NCI-H774 (cell line): ENCODE data around the gene OR4A47.
"Not testable (repeated sequence)": the region's sequence is repeated elsewhere in the genome, so short reads cannot be mapped to it uniquely, and the experiment has no call there.

Source experiments
- DNase-seq: peaks from one replicate; lab custom pipeline; 2025; lab: John Stamatoyannopoulos, UW

The OR4A47 gene, protein sequence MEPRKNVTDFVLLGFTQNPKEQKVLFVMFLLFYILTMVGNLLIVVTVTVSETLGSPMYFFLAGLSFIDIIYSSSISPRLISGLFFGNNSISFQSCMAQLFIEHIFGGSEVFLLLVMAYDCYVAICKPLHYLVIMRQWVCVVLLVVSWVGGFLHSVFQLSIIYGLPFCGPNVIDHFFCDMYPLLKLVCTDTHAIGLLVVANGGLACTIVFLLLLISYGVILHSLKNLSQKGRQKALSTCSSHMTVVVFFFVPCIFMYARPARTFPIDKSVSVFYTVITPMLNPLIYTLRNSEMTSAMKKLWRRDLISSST

DNA sequence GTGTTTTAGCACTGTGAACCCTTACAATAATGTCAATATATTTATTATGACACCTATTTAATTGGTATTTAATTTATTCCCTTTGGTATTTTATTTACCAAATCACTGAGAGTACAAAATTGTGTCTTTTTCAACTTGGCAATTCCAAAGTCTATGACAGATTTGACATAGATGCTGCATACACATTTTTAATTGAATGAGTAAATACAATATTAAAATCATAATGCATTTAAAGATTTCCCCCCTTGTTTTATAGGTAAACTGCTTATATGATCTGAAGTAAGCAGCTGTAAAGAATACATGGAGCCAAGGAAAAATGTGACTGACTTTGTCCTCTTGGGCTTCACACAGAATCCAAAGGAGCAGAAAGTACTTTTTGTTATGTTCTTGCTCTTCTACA lies at the start of gene OR4A47:
Gene OR4A47, plus strand, starts transcription at position 301 of the 400 bp plus-strand sequence. Its CDS starts 0 bp downstream, at position 301.
- not testable (repeated sequence) for DNase-seq

DNA sequence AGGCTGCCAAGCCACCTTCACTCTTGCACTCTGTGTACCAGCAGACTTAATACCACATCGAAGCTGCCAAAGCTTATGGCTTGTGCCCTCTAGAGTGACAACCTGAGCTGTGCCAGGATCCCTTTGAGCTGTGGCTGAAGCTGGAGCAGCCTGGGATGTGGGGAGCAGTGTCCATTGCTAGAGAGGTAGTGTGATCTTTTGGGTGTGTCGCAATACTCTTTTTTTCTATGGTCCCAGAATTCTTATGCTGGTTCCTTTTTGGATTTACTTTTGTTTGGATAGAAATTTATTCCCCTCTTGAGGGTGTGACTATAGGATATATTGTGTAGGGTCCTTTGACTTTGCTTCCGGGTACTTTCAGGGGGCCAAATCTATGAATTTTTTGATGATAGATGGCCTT lies 32.7 kb upstream of the OR4A47 start:
- not testable (repeated sequence) for DNase-seq

DNA sequence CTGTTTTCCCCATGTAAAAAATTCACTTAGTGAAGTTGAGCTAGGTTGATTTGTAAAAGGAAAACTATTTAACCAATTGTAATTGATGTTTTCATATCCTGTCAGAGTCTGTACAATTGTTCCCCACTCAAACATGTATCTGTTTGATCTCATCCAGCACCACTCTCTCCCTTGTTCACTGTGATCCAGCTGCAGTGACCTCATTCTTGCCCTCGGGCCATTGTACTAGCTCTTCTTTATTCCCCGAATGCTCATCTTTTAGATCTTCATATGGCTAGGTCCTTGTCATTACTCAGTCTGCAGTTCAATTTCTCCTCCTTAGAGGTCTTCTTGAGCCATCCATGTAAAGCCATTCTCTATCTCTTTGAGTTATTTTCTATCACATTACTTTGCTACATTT lies 14.6 kb upstream of the OR4A47 start:
- DNase-seq, result not testable (repeated sequence)

DNA sequence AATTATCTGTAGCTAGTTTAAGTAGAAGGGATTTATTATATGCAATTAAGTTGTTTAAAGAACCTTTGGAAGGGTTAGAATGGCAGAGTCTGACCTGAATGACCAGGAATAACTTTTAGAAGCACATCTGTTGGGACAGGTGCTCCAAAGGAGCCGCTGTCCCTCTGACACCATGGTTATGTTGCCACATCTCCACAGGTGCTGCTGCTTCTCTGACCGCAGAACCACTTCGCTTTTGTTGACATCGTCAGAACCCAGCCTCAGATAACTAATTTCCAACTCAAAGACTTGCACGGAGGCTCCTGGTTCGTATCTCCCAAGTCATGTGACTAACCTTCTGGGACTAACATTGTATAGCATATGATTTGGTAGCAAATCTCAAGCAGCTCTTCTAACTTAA lies 13.9 kb upstream of the OR4A47 start:
- peak; percentile 10 for DNase-seq

DNA sequence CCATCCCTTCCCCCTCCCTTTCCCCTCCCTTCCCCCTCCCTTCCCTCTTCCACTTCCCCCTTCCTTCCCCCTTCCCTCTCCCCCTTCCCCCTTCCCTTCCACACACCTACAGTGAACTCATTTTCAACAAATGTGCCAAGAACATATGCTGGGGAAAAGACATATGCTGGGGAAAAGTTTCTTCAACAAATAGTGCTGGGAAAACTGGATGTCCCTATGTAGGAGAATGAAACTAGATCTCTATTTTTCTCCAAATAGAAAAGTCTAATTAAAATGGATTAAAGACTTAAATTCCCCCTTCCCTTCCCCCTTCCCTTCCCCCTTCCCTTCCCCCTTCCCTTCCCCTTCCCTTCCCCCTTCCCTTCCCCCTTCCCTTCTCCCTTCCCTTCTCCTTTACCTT lies 17.6 kb downstream of the OR4A47 start:
- not testable (repeated sequence) for DNase-seq

DNA sequence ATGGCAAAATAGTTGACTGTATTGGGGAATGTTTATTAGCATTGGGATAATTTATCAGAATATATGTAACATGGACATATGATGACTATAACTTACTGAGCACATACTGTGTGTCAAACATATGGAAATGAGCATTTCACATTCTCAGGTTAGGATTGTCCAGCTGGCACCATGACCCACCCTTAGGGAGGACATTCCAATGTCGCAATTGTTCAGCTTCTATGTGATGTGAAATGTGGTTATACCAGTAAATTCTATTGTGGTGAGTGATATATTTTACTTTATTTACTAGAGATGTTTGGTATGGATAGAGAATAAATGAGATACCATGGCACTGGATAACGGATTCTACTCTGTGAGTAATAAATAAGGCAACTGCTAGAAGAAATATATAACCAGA lies 50.4 kb downstream of the OR4A47 start:
- DNase-seq, result no peak
